Endothelial cell of umbilical vein (primary cell): ENCODE data around the gene AMD1.
A peak's percentile ranks its signal among the peaks of the same experiment; 100 is the strongest.

Experiments used
- POLR2AphosphoS5 ChIP-seq: IDR thresholded peaks from 2 replicates; pipeline ENCODE4 v1.6.1; 2012; ENCODE audit warnings: low read depth, mild to moderate bottlenecking, control low read depth, low read length, moderate library complexity; ENCODE audit not compliant: insufficient read depth
- TF ChIP-seq, protein P1 (sequence below), 2 donors: IDR thresholded peaks; 1 replicate in 1 of 2; 2 replicates in 1 of 2; pipeline ENCODE4 v1.5.1; 2011; ENCODE audit warnings: low read length in 2 of 2, mild to moderate bottlenecking in 2 of 2, moderate library complexity in 2 of 2, control low read depth in 1 of 2, inconsistent platforms in 1 of 2, low read depth in 1 of 2; ENCODE audit not compliant: insufficient read depth in 1 of 2; ENCODE audit errors: extremely low read depth in 1 of 2

- TF ChIP-seq, protein P1, sequence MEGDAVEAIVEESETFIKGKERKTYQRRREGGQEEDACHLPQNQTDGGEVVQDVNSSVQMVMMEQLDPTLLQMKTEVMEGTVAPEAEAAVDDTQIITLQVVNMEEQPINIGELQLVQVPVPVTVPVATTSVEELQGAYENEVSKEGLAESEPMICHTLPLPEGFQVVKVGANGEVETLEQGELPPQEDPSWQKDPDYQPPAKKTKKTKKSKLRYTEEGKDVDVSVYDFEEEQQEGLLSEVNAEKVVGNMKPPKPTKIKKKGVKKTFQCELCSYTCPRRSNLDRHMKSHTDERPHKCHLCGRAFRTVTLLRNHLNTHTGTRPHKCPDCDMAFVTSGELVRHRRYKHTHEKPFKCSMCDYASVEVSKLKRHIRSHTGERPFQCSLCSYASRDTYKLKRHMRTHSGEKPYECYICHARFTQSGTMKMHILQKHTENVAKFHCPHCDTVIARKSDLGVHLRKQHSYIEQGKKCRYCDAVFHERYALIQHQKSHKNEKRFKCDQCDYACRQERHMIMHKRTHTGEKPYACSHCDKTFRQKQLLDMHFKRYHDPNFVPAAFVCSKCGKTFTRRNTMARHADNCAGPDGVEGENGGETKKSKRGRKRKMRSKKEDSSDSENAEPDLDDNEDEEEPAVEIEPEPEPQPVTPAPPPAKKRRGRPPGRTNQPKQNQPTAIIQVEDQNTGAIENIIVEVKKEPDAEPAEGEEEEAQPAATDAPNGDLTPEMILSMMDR (IDR thresholded peaks at IDR 0.05; ENCODE audit: extremely low read depth in 1 of 2, insufficient read depth in 1 of 2, low read depth in 1 of 2, low read length in 2 of 2) = peak; percentile 4 to 12
- no peak for TF ChIP-seq POLR2AphosphoS5
Measured at GRCh38 chr6:110878751-110879522, 4.4 kb downstream of the AMD1 start.
